Tibial nerve (tissue), 4 donors: ENCODE results near the gene FAAP24.

ENCODE experiments used
- CTCF ChIP-seq, 5 experiments: fragments of 200-600 bp in 3 of 5; fragments of 450-650 bp in 2 of 5; sonication (generic) in 3 of 5; IDR thresholded peaks; one replicate each; pipeline ENCODE4 v1.5.1; 2016 to 2019; ENCODE audit warnings: antibody characterized with exemption in 5 of 5, mild to moderate bottlenecking in 3 of 5, moderate library complexity in 2 of 5
- EP300 ChIP-seq, 2 donors: sonication (generic); formaldehyde crosslinking; IDR thresholded peaks; one replicate each; pipeline ENCODE4 v1.6.1; 2017; ENCODE audit warnings: antibody characterized with exemption in 2 of 2, mild to moderate bottlenecking in 1 of 2
- POLR2A ChIP-seq, 2 donors: fragments of 450-650 bp; IDR thresholded peaks; one replicate each; pipeline ENCODE4 v1.6.1; 2017; ENCODE audit warnings: antibody characterized with exemption in 2 of 2, mild to moderate bottlenecking in 2 of 2, moderate library complexity in 2 of 2

DNA sequence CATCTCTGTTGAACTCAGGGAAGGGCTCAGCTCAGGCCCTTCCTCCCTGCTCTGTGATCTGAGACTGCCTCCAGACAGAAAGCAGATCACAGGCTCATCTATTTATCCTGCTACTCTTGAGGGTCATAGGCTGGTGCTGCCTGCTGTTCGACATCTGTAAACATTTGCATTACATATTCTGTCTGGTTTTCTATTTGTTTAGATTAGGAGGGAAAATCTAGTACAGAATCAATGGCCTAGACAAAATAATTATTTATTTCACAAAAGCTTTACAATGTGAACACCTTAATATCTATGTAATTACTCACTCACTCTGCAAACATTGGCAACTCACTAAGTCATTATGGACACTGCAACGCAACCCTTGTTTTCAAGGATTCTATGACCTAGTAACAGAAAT, 43.2 kb upstream of the FAAP24 start:
- TF ChIP-seq CTCF (IDR thresholded peaks at IDR 0.05) (no peak), EP300 (IDR thresholded peaks at IDR 0.05) (no peak), POLR2A (IDR thresholded peaks at IDR 0.05) (no peak)
